Fibroblast of skin of scalp (primary cell): Measurements from ENCODE around the gene DDX41.

Experiments
- DNase-seq: peaks from one replicate; pipeline ENCODE4 v3.0.0-alpha.2; 2013

DDX41 gene

DNA sequence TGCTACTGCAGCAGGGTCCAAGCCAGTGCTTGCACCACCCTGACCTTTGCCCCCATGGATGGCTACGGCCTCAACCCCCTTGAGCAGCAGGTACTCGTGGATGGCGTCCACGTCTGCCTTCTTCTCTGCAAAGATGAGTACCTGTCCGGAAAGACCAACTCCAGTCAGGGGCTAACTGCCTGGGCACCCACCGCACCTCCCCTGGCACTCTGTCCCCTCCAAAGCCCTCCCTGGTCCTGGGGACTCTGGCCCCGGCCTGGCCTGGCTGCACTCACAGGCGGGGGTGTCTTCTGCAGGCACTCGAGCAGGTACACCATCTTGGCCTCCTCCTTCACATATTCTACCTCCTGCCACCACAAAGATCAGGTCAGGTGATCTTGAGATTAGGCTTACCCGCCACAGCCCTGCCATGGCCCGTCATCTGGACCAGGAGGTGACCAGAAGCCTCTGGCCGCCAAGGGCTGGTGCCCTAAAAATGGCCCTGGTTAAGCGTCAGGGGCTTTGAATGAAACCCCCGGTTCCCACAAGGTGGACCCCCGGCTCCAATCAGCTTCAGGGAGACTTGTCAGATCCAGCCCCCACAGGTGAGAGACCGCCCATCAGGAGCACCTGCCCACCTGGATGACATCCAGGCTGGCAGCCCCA is 3.9 kb downstream of the DDX41 start:
- DNase-seq, result no peak

GRCh38 chr5:177511796-177512675 is 4.7 kb downstream of the DDX41 start:
- DNase-seq, result no peak

DNA sequence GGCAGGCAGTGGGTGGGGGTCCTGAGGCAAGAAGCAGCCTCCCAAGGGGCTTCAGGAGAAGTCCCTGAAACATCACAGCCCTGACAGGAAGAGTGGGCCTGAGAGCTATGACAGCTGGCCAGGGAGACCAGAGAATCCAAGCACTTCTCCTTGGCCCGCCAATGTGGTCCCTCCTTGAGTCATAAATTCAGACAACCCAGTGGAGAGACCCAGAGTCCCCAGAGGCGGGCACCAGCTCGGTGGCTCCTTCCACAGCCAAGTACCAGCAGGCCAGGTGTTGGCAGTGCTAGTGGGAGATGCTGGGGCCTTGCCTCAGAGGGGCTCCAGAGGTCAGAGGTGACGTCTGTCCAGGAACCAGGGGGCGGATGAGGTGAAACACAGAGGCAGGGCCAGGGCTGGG is 5.6 kb downstream of the DDX41 start:
- no peak for DNase-seq

GRCh38 chr5:177510567-177511053 is 6.2 kb downstream of the DDX41 start:
- no peak for DNase-seq

- no peak for DNase-seq
Observed at GRCh38 chr5:177509991-177510566, 6.7 kb downstream of the DDX41 start.

- DNase-seq, result no peak
Observed at GRCh38 chr5:177509381-177509951, 7.3 kb downstream of the DDX41 start, which contains the start of gene DOK3. Gene DOK3 (minus strand): TSS chr5:177509826. CDS start chr5:177509540, 286 bp downstream.

DNA sequence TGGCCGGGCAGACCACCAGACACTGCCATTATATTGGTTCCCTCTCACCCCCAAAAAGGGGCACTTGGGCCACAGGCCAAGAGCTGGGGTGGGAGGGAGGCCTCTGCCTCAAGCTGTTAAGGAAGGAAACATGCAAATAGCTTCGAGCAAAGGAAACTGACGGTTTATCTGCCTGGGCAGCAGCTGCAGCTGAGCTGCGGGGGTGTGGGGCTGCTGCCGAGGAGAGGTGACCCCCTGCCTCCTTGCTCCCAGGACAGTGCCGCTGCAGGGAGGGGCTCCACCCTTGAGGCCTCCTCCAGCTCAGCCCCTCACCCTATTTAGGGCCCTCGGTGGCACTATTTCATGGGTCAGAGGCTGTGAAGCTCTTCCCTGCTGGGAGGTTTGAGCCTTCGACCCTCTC is 7.9 kb downstream of the DDX41 start:
- no peak for DNase-seq

- DNase-seq, result no peak
Observed at GRCh38 chr5:177508221-177508611, 8.5 kb downstream of the DDX41 start.

- no peak for DNase-seq
Observed at GRCh38 chr5:177507596-177508220, 9.1 kb downstream of the DDX41 start.

- no peak for DNase-seq
Observed at GRCh38 chr5:177507165-177507564, 9.6 kb downstream of the DDX41 start.

- DNase-seq, result no peak
Observed at GRCh38 chr5:177505075-177505474, 11.7 kb downstream of the DDX41 start.

DNA sequence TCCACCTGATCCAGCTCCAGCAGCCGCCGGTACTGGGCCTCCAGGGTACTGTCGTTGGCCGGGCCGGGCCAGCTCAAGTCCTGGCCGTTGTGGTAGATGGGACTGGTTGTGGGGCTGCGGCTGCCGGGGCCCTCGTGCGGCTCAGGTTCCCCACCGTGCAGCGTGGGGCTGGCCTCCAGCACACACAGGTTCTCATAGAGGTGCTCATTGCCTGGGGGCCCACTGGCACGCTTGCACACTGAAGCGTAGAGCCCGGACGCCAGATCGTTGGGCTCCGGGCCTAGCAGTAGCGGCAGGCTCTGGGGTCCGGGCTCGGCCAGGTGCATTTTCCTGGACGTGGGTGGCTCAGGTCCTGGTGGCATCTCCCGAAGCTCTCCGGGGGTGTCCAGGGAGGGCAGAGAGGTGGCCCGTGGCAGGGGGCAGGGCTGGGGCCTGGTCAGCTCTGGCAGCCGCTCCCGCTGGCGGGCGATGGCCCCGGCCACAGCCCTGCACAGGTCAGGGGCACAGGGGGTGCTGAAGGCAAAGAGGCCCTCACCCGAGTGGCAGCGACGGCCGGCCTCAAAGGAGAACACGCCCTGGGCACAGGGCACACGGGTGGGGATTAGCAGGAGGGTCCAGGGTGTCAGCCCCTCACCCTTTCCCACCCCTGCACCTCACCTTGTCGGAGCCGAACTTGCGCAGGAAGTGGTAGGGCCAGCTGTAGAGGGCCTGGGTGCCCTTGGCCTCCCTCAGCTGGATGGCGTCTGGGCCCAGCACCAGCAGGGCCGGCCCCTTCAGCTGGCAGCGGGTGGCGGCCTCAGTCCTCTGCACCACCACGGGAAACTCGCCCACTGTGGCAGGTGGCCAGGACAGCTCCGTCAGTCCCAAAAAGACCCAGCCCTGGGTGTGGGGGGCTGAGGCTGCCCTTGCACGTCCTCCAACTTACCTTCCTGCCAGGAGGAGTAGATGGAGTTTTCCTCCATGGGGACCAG is 12.4 kb downstream of the DDX41 start:
- DNase-seq, result no peak

GRCh38 chr5:177503351-177504085 is 13.2 kb downstream of the DDX41 start:
- DNase-seq, result no peak

GRCh38 chr5:177502886-177503285 is 13.9 kb downstream of the DDX41 start:
- DNase-seq, result no peak

GRCh38 chr5:177501874-177502678 is 14.7 kb downstream of the DDX41 start:
- DNase-seq, result no peak

- DNase-seq, result peak; percentile 88
Observed at GRCh38 chr5:177500685-177501522, 15.9 kb downstream of the DDX41 start.

GRCh38 chr5:177499842-177500241 is 16.9 kb downstream of the DDX41 start:
- no peak for DNase-seq

GRCh38 chr5:177498013-177498787 is 18.6 kb downstream of the DDX41 start:
- no peak for DNase-seq
